ENCODE data around the gene ATG10. TPM values are rescaled to one million over a fixed set of nuclear protein-coding genes. Genes with fewer than 3 reads are reported as not detected.

Gene ATG10
- total RNA-seq, 4 donors from 2014 or later = 5.6 to 10.7 (median 8.3) TPM

DNA sequence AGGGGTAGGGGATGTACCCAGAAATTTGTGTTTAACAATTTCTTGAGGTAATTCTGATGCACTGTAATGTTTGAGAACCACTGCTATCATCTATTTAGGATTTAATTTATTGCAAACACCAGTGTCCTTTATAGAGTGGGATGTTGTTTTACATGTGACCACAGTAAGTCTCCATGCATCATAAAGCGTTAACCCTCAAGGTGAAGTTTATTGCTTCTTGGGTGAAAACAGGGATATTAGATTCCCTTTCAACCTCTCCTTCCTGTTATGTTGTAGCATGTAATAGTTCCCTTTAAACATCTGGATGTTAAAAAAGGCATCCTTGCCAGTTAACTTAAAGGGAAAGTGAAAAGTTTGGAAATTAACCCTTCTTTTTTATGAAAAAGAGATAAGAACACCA lies 35.8 kb upstream of the ATG10 start:
- Histone ChIP-seq H3K4me1 (no peaks in the 10 kb centered on the region), H3K27ac (no peak overlapping the region), H3K36me3 (no peaks in the 10 kb centered on the region), H3K27me3 (no peaks in the 10 kb centered on the region), H3K9me3 (no peaks in the 10 kb centered on the region), H3K4me3 (no peak overlapping the region)
- DNase-seq (ENCODE audit: low spot score in 2 of 2) = no peak
- 48% methylated on average over 1 of the region's 1 CpG for WGBS
- TF ChIP-seq, protein P1, sequence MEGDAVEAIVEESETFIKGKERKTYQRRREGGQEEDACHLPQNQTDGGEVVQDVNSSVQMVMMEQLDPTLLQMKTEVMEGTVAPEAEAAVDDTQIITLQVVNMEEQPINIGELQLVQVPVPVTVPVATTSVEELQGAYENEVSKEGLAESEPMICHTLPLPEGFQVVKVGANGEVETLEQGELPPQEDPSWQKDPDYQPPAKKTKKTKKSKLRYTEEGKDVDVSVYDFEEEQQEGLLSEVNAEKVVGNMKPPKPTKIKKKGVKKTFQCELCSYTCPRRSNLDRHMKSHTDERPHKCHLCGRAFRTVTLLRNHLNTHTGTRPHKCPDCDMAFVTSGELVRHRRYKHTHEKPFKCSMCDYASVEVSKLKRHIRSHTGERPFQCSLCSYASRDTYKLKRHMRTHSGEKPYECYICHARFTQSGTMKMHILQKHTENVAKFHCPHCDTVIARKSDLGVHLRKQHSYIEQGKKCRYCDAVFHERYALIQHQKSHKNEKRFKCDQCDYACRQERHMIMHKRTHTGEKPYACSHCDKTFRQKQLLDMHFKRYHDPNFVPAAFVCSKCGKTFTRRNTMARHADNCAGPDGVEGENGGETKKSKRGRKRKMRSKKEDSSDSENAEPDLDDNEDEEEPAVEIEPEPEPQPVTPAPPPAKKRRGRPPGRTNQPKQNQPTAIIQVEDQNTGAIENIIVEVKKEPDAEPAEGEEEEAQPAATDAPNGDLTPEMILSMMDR (IDR thresholded peaks at IDR 0.05) = no peak
- no peak for TF ChIP-seq EP300 (IDR thresholded peaks at IDR 0.05)
- no peak for TF ChIP-seq POLR2AphosphoS5 (IDR thresholded peaks at IDR 0.05)
- TF ChIP-seq POLR2A (IDR thresholded peaks at IDR 0.05) = no peak

DNA sequence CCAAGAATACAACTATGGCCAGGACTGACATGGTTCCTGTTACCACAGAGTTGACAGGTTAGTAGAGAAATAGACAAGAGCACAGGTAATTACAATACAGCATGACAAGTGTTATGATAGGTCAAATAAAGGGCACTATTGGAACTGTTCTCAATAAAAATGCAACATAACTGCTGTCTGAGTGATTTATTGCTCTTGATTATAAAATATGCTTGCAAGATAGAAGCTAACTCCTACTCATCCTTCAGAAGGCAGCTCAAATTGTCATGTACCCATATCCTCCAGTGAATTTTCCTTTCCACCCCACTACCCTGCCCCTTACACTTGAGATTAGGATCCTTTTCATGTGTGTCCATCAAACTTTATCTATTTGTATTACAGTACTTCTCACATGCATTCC lies 35.1 kb upstream of the ATG10 start:
- no peak overlapping the region for H3K4me3 ChIP-seq
- H3K27ac ChIP-seq = no peak overlapping the region
- no peak for TF ChIP-seq POLR2A (IDR thresholded peaks at IDR 0.05)
- no peak for TF ChIP-seq EP300 (IDR thresholded peaks at IDR 0.05)
- no peak for TF ChIP-seq POLR2AphosphoS5 (IDR thresholded peaks at IDR 0.05)
- TF ChIP-seq, protein P1 (IDR thresholded peaks at IDR 0.05) = no peak
- H3K27me3 ChIP-seq = no peaks in the 10 kb centered on the region
- H3K9me3 ChIP-seq = no peaks in the 10 kb centered on the region
- no peaks in the 10 kb centered on the region for H3K4me1 ChIP-seq
- no peaks in the 10 kb centered on the region for H3K36me3 ChIP-seq
- no peak for DNase-seq (ENCODE audit: low spot score in 2 of 2)

DNA sequence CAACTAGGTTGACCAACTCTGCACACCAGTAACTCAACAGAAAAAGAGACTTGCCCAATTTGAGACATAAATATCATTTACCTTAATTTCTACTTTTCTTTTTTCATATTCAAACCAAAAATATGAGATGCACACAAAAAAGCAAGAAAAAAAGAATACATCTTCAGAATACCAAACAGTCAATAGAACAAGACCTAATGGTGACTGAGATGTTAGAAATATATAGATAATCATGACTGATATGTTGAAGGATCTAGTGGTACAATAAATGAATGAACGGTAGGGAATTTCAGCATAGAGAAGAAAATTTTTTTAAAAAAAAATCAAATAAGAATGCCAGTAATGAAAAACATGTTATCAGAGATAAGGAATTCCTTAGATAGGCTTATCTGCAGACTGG lies 29.1 kb upstream of the ATG10 start:
- 100% methylated on average over 1 of the region's 1 CpG for WGBS
- H3K9me3 ChIP-seq = peaks cover 6% of the 10 kb centered on the region
- H3K36me3 ChIP-seq = no peaks in the 10 kb centered on the region
- H3K4me1 ChIP-seq = no peaks in the 10 kb centered on the region
- DNase-seq (ENCODE audit: low spot score in 2 of 2) = no peak
- no peak overlapping the region for H3K4me3 ChIP-seq
- no peak overlapping the region for H3K27ac ChIP-seq
- H3K27me3 ChIP-seq = no peaks in the 10 kb centered on the region
- TF ChIP-seq, protein P1 (IDR thresholded peaks at IDR 0.05) = no peak
- no peak for TF ChIP-seq POLR2A (IDR thresholded peaks at IDR 0.05)
- TF ChIP-seq EP300 (IDR thresholded peaks at IDR 0.05) = no peak
- no peak for TF ChIP-seq POLR2AphosphoS5 (IDR thresholded peaks at IDR 0.05)

DNA sequence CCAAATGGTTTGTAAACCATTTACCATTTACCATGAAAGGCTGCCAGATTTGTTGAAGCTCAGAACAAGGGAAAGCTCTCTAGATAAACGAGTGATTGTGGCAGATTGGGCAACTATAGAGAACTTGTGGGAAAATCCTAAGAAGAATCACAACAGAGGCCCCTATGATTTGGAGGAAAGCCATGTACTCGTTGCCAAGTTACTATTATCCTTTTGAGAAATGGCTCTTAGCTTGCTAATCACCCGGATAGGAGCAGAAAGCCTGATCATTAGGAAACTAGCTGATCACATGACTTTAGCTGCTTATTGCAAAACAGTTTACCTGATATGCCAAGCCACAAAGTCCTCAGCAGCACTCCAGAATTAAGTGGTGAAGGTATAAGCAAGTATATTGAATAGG lies 23.5 kb upstream of the ATG10 start:
- Histone ChIP-seq H3K27ac (no peak overlapping the region), H3K27me3 (no peaks in the 10 kb centered on the region), H3K4me3 (no peak overlapping the region), H3K9me3 (no peaks in the 10 kb centered on the region), H3K36me3 (no peaks in the 10 kb centered on the region), H3K4me1 (no peaks in the 10 kb centered on the region)
- TF ChIP-seq, protein P1 (IDR thresholded peaks at IDR 0.05) = no peak
- TF ChIP-seq POLR2AphosphoS5 (IDR thresholded peaks at IDR 0.05) = no peak
- TF ChIP-seq POLR2A (IDR thresholded peaks at IDR 0.05) = no peak
- no peak for TF ChIP-seq EP300 (IDR thresholded peaks at IDR 0.05)
- 45% methylated on average over 3 of the region's 3 CpGs for WGBS
- DNase-seq (ENCODE audit: low spot score in 2 of 2) = no peak

DNA sequence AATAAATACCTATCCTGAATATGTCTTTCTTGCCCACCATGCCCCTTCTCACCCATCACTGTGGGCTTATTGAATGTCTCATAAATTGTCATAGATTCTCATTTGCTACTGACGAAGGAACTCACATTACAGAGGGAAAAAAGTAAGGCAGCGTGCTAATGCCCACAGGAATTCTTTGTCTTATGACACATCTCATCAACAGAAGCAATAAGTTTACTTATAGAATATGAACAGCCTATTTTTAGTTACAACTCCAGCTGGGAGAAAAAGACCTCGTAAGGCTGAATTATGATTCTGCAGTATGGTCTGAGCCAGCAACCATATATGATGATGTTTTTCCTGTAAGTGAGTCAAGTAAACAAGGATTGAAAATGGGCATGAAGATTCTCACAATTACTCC lies 22.4 kb upstream of the ATG10 start:
- Histone ChIP-seq H3K27ac (no peak overlapping the region), H3K36me3 (no peaks in the 10 kb centered on the region), H3K4me1 (no peaks in the 10 kb centered on the region), H3K4me3 (no peak overlapping the region), H3K9me3 (no peaks in the 10 kb centered on the region), H3K27me3 (no peaks in the 10 kb centered on the region)
- 82% methylated on average over 3 of the region's 3 CpGs for WGBS
- no peak for DNase-seq (ENCODE audit: low spot score in 2 of 2)
- no peak for TF ChIP-seq POLR2AphosphoS5 (IDR thresholded peaks at IDR 0.05)
- TF ChIP-seq EP300 (IDR thresholded peaks at IDR 0.05) = no peak
- TF ChIP-seq, protein P1 (IDR thresholded peaks at IDR 0.05) = no peak
- TF ChIP-seq POLR2A (IDR thresholded peaks at IDR 0.05) = no peak

Data from suprapubic skin (tissue), 4 donors.